Neural progenitor cell (in vitro differentiated cells): ENCODE data around the gene DHCR24. TPM values are rescaled to one million over a fixed set of nuclear protein-coding genes. Genes with fewer than 3 reads are reported as not detected.

Source experiments
- DNase-seq: peaks from one replicate; pipeline ENCODE4 v3.0.0-alpha.2; 2016; ENCODE audit warnings: low spot score
- H2AFZ ChIP-seq: fragments of 200-600 bp; sonication (generic); replicated peaks from 2 replicates; pipeline ENCODE4 v1.6.1; 2016; ENCODE audit warnings: antibody characterized with exemption
- H3F3A ChIP-seq: fragments of 200-600 bp; sonication (generic); 2 replicates; pipeline ENCODE4 v1.6.1; 2016; ENCODE audit warnings: antibody characterized with exemption, low read depth
- H3K27ac ChIP-seq: fragments of 200-600 bp; sonication (generic); 2 replicates; pipeline ENCODE4 v1.5.1; 2016; ENCODE audit warnings: mild to moderate bottlenecking
- H3K27me3 ChIP-seq: fragments of 200-600 bp; sonication (generic); 2 replicates; pipeline ENCODE4 v1.6.1; 2016; ENCODE audit warnings: mild to moderate bottlenecking, moderate library complexity
- H3K36me3 ChIP-seq: fragments of 200-600 bp; sonication (generic); 2 replicates; pipeline ENCODE4 v1.5.1; 2016
- H3K4me1 ChIP-seq: fragments of 200-600 bp; sonication (generic); 2 replicates; pipeline ENCODE4 v1.6.1; 2016; ENCODE audit warnings: mixed run types
- H3K4me2 ChIP-seq: fragments of 200-600 bp; sonication (generic); 2 replicates; pipeline ENCODE4 v1.6.1; 2016
- H3K4me3 ChIP-seq: fragments of 200-600 bp; sonication (generic); 2 replicates; pipeline ENCODE4 v1.5.1; 2016
- H3K79me2 ChIP-seq: fragments of 200-600 bp; sonication (generic); 2 replicates; pipeline ENCODE4 v1.6.1; 2016; ENCODE audit warnings: low read depth
- H3K9ac ChIP-seq: fragments of 200-600 bp; sonication (generic); 2 replicates; pipeline ENCODE4 v1.6.1; 2016
- H3K9me3 ChIP-seq: fragments of 200-600 bp; sonication (generic); 2 replicates; pipeline ENCODE4 v1.5.1; 2016; ENCODE audit warnings: low read depth
- H4K20me1 ChIP-seq: fragments of 200-600 bp; sonication (generic); 2 replicates; pipeline ENCODE4 v1.6.1; 2016; ENCODE audit warnings: low read depth
- H3K27ac Mint-ChIP-seq: 3 replicates; pipeline ENCODE4 v1.8.0; 2021; ENCODE audit warnings: mixed read lengths
- H3K27me3 Mint-ChIP-seq: 2 replicates; pipeline ENCODE4 v1.8.0; 2022; ENCODE audit warnings: low read depth, mild to moderate bottlenecking, inconsistent platforms, moderate library complexity, mixed read lengths; ENCODE audit not compliant: insufficient read depth
- H3K36me3 Mint-ChIP-seq: 3 replicates; pipeline ENCODE4 v1.8.0; 2021; ENCODE audit warnings: mixed read lengths
- H3K4me1 Mint-ChIP-seq: 3 replicates; pipeline ENCODE4 v1.8.0; 2021; ENCODE audit warnings: mixed read lengths
- H3K4me3 Mint-ChIP-seq: 3 replicates; pipeline ENCODE4 v1.8.0; 2021; ENCODE audit warnings: mild to moderate bottlenecking, moderate library complexity, mixed read lengths
- H3K9me3 Mint-ChIP-seq: 3 replicates; pipeline ENCODE4 v1.8.0; 2020; ENCODE audit warnings: mixed read lengths
- CTCF ChIP-seq: fragments of 200-600 bp; sonication (generic); IDR thresholded peaks from 2 replicates; pipeline ENCODE4 v1.5.1; 2017; ENCODE audit warnings: antibody characterized with exemption, mild to moderate bottlenecking
- EZH2 ChIP-seq: fragments of 200-600 bp; sonication (generic); IDR thresholded peaks from 2 replicates; pipeline ENCODE4 v1.6.1; 2017; ENCODE audit warnings: antibody characterized with exemption, mild to moderate bottlenecking, moderate library complexity
- EZH2phosphoT487 ChIP-seq: fragments of 200-600 bp; sonication (generic); IDR thresholded peaks from 2 replicates; pipeline ENCODE4 v1.6.1; 2017; ENCODE audit warnings: antibody characterized with exemption
- total RNA-seq: library from RNA; depleted of rRNA; stranded (reverse); fragments of >200 nt; gene quantifications from 2 replicates; pipeline ENCODE4 v1.2.3, GENCODE V29; 2015; ENCODE audit warnings: low replicate concordance

Gene DHCR24
- total RNA-seq, 1 donor from 2014 or later: 94.5 TPM

GRCh38 chr1:54854381-54855020 is 32.5 kb downstream of the DHCR24 start:
- H3K4me1 ChIP-seq: no peaks in the 10 kb centered on the region
- Mint-ChIP-seq H3K4me3 (no peak overlapping the region), H3K27ac (no peak overlapping the region), H3K4me1 (peaks cover 10% of the 10 kb centered on the region), H3K27me3 (peaks cover 3% of the 10 kb centered on the region), H3K36me3 (peaks cover 61% of the 10 kb centered on the region), H3K9me3 (no peaks in the 10 kb centered on the region)
- TF ChIP-seq CTCF: no peak
- no peak for TF ChIP-seq EZH2phosphoT487
- TF ChIP-seq EZH2: no peak
- peaks cover 7% of the 10 kb centered on the region for H4K20me1 ChIP-seq
- H3K4me2 ChIP-seq: no peak overlapping the region
- no peak overlapping the region for H3K4me3 ChIP-seq
- no peak overlapping the region for H3K27ac ChIP-seq
- no peak for DNase-seq
- H3K36me3 ChIP-seq: peaks cover 2% of the 10 kb centered on the region
- H3K27me3 ChIP-seq: no peaks in the 10 kb centered on the region
- no peaks in the 10 kb centered on the region for H3K79me2 ChIP-seq
- H3K9ac ChIP-seq: no peak overlapping the region
- no peaks in the 10 kb centered on the region for H3K9me3 ChIP-seq
- H3F3A ChIP-seq: no peaks in the 10 kb centered on the region
- H2AFZ ChIP-seq: no peak overlapping the region

- DNase-seq: no peak
- H3K4me3 Mint-ChIP-seq: no peak overlapping the region
- no peaks in the 10 kb centered on the region for H3K79me2 ChIP-seq
- peaks cover 4% of the 10 kb centered on the region for H3K27me3 Mint-ChIP-seq
- no peak overlapping the region for H3K27ac ChIP-seq
- H3F3A ChIP-seq: no peaks in the 10 kb centered on the region
- no peak overlapping the region for H3K4me3 ChIP-seq
- H3K36me3 Mint-ChIP-seq: peaks cover 61% of the 10 kb centered on the region
- H3K9me3 ChIP-seq: no peaks in the 10 kb centered on the region
- no peak overlapping the region for H2AFZ ChIP-seq
- no peak overlapping the region for H3K27ac Mint-ChIP-seq
- no peaks in the 10 kb centered on the region for H3K9me3 Mint-ChIP-seq
- H3K4me1 ChIP-seq: no peaks in the 10 kb centered on the region
- H4K20me1 ChIP-seq: peaks cover 7% of the 10 kb centered on the region
- H3K36me3 ChIP-seq: no peaks in the 10 kb centered on the region
- TF ChIP-seq EZH2phosphoT487: no peak
- TF ChIP-seq EZH2: no peak
- no peak for TF ChIP-seq CTCF
- H3K4me2 ChIP-seq: no peak overlapping the region
- H3K9ac ChIP-seq: no peak overlapping the region
- peaks cover 10% of the 10 kb centered on the region for H3K4me1 Mint-ChIP-seq
- H3K27me3 ChIP-seq: no peaks in the 10 kb centered on the region
These were observed 33.1 kb downstream of the DHCR24 start for GRCh38 chr1:54853793-54854370.

- Histone ChIP-seq H3K79me2 (no peaks in the 10 kb centered on the region), H3K27me3 (no peaks in the 10 kb centered on the region), H3K9ac (no peak overlapping the region), H3K4me3 (no peak overlapping the region), H3F3A (no peaks in the 10 kb centered on the region), H3K36me3 (no peaks in the 10 kb centered on the region), H2AFZ (no peak overlapping the region), H3K9me3 (no peaks in the 10 kb centered on the region), H3K4me1 (no peaks in the 10 kb centered on the region), H4K20me1 (peaks cover 7% of the 10 kb centered on the region), H3K27ac (no peak overlapping the region), H3K4me2 (no peak overlapping the region)
- Mint-ChIP-seq H3K4me3 (no peak overlapping the region), H3K9me3 (no peaks in the 10 kb centered on the region), H3K27ac (no peak overlapping the region), H3K36me3 (peaks cover 64% of the 10 kb centered on the region), H3K4me1 (peaks cover 9% of the 10 kb centered on the region), H3K27me3 (peaks cover 5% of the 10 kb centered on the region)
- TF ChIP-seq EZH2phosphoT487 (no peak), CTCF (no peak), EZH2 (no peak)
- DNase-seq: no peak
These were observed 33.8 kb downstream of the DHCR24 start for GRCh38 chr1:54853096-54853792.
